HL-60 (cell line): ENCODE measurements around the gene PRDM2.

Experiments
- DNase-seq, 2 experiments: peaks; one replicate each; pipeline ENCODE4 v3.0.0-alpha.2; 2010 to 2020; ENCODE audit warnings: low read depth in 1 of 2, low spot score in 1 of 2
- H3K27ac ChIP-seq: fragments of 250-450 bp; sonication (Bioruptor Pico); replicated peaks from 2 replicates; pipeline ENCODE4 v1.5.1; 2020; ENCODE audit warnings: mild to moderate bottlenecking, moderate library complexity
- H3K27me3 ChIP-seq: fragments of 250-450 bp; sonication (Bioruptor Pico); 2 replicates; pipeline ENCODE4 v1.5.1; 2021; ENCODE audit warnings: mild to moderate bottlenecking, moderate library complexity; ENCODE audit not compliant: insufficient read depth, poor library complexity, severe bottlenecking
- H3K4me3 ChIP-seq: replicated peaks from 2 replicates; pipeline ENCODE4 v1.5.1; 2011; ENCODE audit warnings: mild to moderate bottlenecking, control low read depth, low read length; ENCODE audit not compliant: insufficient read depth
- GABPA ChIP-seq: IDR thresholded peaks from 2 replicates; pipeline ENCODE4 v1.6.1; 2012; ENCODE audit warnings: low read depth
- POLR2AphosphoS5 ChIP-seq: IDR thresholded peaks from 2 replicates; pipeline ENCODE4 v1.6.1; 2012; ENCODE audit warnings: low read depth
- SPI1 ChIP-seq: IDR thresholded peaks from 2 replicates; pipeline ENCODE4 v1.6.1; 2012; ENCODE audit warnings: low read depth, mild to moderate bottlenecking, borderline replicate concordance
- TF ChIP-seq, protein P1 (sequence below): IDR thresholded peaks from 2 replicates; pipeline ENCODE4 v1.6.1; 2012; ENCODE audit warnings: low read depth; ENCODE audit not compliant: insufficient replicate concordance
- TF ChIP-seq, protein P2 (sequence below): IDR thresholded peaks from one replicate; pipeline ENCODE4 v1.5.1; 2011; ENCODE audit warnings: low read length, control low read depth, inconsistent platforms; ENCODE audit not compliant: insufficient read depth

Gene PRDM2

GRCh38 chr1:13760921-13761320 lies 60.9 kb downstream of the PRDM2 start:
- Histone ChIP-seq H3K4me3 (no peak overlapping the region), H3K27ac (no peak overlapping the region), H3K27me3 (no peaks in the 10 kb centered on the region)
- TF ChIP-seq POLR2AphosphoS5 (no peak), GABPA (no peak), SPI1 (no peak)
- TF ChIP-seq, protein P1, sequence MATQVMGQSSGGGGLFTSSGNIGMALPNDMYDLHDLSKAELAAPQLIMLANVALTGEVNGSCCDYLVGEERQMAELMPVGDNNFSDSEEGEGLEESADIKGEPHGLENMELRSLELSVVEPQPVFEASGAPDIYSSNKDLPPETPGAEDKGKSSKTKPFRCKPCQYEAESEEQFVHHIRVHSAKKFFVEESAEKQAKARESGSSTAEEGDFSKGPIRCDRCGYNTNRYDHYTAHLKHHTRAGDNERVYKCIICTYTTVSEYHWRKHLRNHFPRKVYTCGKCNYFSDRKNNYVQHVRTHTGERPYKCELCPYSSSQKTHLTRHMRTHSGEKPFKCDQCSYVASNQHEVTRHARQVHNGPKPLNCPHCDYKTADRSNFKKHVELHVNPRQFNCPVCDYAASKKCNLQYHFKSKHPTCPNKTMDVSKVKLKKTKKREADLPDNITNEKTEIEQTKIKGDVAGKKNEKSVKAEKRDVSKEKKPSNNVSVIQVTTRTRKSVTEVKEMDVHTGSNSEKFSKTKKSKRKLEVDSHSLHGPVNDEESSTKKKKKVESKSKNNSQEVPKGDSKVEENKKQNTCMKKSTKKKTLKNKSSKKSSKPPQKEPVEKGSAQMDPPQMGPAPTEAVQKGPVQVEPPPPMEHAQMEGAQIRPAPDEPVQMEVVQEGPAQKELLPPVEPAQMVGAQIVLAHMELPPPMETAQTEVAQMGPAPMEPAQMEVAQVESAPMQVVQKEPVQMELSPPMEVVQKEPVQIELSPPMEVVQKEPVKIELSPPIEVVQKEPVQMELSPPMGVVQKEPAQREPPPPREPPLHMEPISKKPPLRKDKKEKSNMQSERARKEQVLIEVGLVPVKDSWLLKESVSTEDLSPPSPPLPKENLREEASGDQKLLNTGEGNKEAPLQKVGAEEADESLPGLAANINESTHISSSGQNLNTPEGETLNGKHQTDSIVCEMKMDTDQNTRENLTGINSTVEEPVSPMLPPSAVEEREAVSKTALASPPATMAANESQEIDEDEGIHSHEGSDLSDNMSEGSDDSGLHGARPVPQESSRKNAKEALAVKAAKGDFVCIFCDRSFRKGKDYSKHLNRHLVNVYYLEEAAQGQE = no peak
- TF ChIP-seq, protein P2, sequence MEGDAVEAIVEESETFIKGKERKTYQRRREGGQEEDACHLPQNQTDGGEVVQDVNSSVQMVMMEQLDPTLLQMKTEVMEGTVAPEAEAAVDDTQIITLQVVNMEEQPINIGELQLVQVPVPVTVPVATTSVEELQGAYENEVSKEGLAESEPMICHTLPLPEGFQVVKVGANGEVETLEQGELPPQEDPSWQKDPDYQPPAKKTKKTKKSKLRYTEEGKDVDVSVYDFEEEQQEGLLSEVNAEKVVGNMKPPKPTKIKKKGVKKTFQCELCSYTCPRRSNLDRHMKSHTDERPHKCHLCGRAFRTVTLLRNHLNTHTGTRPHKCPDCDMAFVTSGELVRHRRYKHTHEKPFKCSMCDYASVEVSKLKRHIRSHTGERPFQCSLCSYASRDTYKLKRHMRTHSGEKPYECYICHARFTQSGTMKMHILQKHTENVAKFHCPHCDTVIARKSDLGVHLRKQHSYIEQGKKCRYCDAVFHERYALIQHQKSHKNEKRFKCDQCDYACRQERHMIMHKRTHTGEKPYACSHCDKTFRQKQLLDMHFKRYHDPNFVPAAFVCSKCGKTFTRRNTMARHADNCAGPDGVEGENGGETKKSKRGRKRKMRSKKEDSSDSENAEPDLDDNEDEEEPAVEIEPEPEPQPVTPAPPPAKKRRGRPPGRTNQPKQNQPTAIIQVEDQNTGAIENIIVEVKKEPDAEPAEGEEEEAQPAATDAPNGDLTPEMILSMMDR = no peak
- no peak for DNase-seq

DNA sequence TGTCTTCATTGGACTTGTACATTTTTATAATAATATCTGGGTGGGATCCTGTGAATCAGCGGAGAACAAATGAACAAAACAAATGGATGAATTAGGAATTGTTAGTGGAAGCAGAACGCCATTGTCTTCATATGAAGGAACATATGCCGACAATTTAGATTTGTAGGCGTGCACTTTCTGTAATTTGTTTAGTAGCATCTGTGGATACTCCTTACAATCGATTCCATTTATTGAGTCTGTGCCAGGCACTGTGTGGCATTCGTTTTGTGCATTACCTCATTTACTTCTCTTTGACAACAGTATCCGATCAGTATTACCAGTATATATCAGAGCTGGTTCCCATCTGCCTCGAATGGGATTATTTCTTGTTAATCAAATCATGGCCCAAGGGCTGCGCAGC lies 61.9 kb downstream of the PRDM2 start:
- Histone ChIP-seq H3K27me3 (no peaks in the 10 kb centered on the region), H3K4me3 (no peak overlapping the region), H3K27ac (no peak overlapping the region)
- TF ChIP-seq GABPA = no peak
- TF ChIP-seq POLR2AphosphoS5 = no peak
- no peak for TF ChIP-seq SPI1
- TF ChIP-seq, protein P1 = no peak
- TF ChIP-seq, protein P2 = no peak
- no peak for DNase-seq

- TF ChIP-seq GABPA = no peak
- no peak for TF ChIP-seq POLR2AphosphoS5
- TF ChIP-seq, protein P2 = no peak
- TF ChIP-seq, protein P1 = no peak
- no peak for TF ChIP-seq SPI1
- no peaks in the 10 kb centered on the region for H3K27me3 ChIP-seq
- no peak overlapping the region for H3K4me3 ChIP-seq
- H3K27ac ChIP-seq = no peak overlapping the region
- DNase-seq = no peak
These were observed 62.7 kb downstream of the PRDM2 start for GRCh38 chr1:13762642-13763041.
